NCI-H226 (cell line): ENCODE measurements around the gene FLT3.

Experiments used
- DNase-seq: peaks from one replicate; pipeline ENCODE4 v3.0.0-alpha.2; 2015

FLT3 gene

DNA sequence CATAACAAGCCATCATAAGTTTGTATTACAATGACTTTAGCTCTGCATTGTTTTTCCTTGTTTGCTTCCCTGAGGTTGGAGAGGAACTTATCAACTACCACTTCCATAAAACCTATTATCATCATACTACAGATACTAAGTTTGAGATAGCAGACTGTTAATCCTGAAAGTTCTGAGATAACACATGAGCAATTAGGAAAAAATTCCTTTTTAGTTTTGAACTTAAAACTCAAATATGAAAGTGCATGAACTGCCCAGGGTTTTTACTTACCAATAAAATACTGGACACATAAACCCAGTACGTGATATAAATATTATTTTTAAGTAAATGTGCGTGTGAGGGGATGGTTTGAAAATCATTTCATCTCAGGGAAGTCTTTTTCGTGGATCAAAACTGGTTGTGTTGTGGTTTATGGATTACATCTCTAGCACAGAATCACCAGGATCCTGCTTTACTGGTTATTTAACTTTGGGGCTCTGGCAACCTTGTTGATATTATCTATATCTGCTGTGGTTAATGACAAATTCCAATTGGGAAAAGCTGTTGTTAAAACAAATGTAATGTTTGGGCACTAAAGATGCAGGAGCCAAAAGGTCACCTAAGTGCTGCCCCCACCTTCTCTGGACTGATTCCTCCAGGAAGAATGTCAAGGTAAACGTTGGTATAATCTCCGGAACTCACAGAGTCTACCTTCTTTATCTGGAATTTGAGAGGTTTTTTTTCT lies 143.6 kb downstream of the FLT3 start:
- DNase-seq = no peak

DNA sequence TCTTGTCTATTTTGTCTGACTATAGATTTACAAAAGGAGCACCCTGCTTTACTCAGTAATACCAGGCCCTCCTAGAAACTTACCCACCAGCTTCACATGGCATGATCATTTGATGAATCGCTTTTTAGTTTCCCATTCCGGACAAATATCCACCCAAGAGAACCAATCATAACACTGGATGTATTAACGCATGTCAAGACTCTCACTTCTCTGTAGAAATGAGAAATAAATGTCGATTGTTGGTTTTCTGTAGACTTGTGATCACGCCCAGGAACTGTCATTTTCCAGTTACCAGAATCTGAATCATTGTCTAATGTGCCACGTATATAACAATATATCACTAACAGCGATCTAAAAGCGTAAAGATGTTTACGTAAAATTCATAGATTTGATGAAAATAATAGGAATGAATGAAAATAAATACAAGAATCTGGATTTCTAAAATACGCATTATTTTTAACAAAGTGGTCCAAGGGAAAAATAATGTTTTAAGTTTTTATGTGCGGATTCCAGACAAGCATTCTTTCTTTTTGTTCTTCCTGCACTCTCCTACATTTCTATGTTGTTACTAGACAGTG lies 145.3 kb downstream of the FLT3 start:
- no peak for DNase-seq

DNA sequence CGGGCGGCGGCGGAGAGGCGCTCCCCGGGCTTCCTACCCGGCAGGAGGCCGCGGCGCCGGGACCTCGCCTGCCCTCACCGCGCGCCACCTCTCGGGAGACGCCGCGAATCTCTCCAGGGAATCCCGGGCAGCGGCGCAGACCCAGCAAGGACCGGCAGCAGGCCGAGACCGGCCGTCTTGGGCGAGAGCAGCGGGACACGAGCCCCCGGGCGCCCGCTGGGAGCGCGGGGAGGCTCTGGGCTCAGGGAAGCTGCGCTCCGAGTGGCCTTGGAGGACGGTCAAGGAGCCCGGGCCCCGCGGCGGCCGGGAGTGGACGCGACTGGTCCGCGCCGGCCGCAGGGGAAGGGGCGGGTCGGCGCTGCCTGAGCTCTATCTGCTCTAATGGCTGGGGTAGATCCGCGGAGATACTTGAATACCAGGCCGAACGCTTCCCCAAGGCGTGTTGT lies 145.9 kb downstream of the FLT3 start:
- no peak for DNase-seq

GRCh38 chr13:27953676-27954405 lies 146.5 kb downstream of the FLT3 start:
- DNase-seq = peak; percentile 39
